ENCODE data around the gene AKAP13.

Gene AKAP13

DNA sequence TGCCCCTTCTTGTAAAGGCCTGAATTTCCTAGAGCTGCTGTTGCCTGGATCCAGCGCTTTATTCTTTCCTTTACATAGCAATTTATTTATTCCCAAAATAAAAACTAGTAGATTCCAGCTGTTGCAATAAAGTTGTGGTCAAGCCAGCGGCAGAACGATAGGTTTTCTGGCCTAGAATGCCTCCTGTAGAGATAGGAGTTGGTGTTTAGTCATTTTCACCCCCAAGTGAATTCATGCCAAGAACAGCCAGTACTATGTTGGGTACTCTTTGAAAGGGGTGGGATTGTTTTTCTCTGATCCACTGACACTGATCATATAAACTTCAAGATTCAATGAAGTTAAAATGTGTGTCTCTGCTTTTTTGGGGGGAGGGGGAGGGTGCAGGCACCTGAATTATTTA lies 344.6 kb downstream of the AKAP13 start:
- Histone ChIP-seq H3K4me2 (ENCODE audit: low read length) (no peak overlapping the region), H3K27me3 (ENCODE audit: control insufficient read depth, insufficient read depth, low read length) (no peaks in the 10 kb centered on the region), H3K9ac (no peak overlapping the region), H3K4me1 (no peaks in the 10 kb centered on the region), H3K9me3 (ENCODE audit: control insufficient read depth, low read length) (no peaks in the 10 kb centered on the region), H3K4me3 (ENCODE audit: low read depth, low read length) (no peak overlapping the region), H3K27ac (no peak overlapping the region), H2AFZ (no peak overlapping the region), H3K79me2 (no peaks in the 10 kb centered on the region), H3K36me3 (ENCODE audit: control insufficient read depth, insufficient read depth, low read length) (no peaks in the 10 kb centered on the region)
- TF ChIP-seq, protein P1, sequence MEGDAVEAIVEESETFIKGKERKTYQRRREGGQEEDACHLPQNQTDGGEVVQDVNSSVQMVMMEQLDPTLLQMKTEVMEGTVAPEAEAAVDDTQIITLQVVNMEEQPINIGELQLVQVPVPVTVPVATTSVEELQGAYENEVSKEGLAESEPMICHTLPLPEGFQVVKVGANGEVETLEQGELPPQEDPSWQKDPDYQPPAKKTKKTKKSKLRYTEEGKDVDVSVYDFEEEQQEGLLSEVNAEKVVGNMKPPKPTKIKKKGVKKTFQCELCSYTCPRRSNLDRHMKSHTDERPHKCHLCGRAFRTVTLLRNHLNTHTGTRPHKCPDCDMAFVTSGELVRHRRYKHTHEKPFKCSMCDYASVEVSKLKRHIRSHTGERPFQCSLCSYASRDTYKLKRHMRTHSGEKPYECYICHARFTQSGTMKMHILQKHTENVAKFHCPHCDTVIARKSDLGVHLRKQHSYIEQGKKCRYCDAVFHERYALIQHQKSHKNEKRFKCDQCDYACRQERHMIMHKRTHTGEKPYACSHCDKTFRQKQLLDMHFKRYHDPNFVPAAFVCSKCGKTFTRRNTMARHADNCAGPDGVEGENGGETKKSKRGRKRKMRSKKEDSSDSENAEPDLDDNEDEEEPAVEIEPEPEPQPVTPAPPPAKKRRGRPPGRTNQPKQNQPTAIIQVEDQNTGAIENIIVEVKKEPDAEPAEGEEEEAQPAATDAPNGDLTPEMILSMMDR (IDR thresholded peaks at IDR 0.05), result no peak

DNA sequence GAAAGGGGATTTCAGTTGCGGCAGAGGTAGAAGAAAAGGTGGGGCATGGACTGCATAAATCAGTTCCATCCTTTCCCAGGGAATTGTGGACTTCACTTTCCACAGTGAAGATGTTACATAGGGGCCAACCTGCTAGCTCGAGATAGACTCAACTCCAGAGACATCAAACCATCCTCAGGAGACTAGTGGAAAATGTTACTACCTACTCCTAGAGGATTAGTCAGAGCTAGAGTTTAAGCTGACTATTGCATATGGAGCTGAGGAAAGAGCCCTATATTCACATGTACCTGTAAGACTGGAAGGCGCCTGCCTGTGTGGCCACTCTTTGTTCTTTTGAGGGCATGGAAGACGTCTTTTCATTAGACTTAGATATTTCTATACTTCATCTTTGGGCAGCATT lies 345.2 kb downstream of the AKAP13 start:
- no peak overlapping the region for H2AFZ ChIP-seq
- no peaks in the 10 kb centered on the region for H3K4me1 ChIP-seq
- no peaks in the 10 kb centered on the region for H3K36me3 ChIP-seq (ENCODE audit: control insufficient read depth, insufficient read depth, low read length)
- H3K4me3 ChIP-seq (ENCODE audit: low read depth, low read length), result no peak overlapping the region
- H3K4me2 ChIP-seq (ENCODE audit: low read length), result no peak overlapping the region
- H3K9ac ChIP-seq, result no peak overlapping the region
- H3K9me3 ChIP-seq (ENCODE audit: control insufficient read depth, low read length), result no peaks in the 10 kb centered on the region
- no peaks in the 10 kb centered on the region for H3K27me3 ChIP-seq (ENCODE audit: control insufficient read depth, insufficient read depth, low read length)
- TF ChIP-seq, protein P1 (IDR thresholded peaks at IDR 0.05), result no peak
- H3K79me2 ChIP-seq, result no peaks in the 10 kb centered on the region
- H3K27ac ChIP-seq, result no peak overlapping the region

DNA sequence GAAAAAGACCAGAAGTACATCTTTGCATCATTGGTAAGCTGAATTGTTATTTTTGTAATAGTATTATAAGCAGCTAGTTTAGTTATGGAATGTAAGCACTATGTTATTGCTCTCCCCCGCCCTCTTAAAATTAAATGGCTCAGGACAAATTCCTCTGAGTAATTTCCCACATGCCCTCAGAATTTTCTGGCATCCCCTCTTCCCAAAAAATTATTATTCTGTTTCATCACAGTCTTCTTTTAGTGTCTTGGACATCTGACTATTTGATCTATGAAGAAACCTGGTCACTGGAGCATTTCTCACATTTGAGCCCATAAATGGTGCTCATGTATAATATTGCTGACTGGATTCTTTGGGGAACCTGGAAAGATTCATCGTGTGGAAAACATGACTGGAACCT lies 346.1 kb downstream of the AKAP13 start:
- H3K9ac ChIP-seq, result no peak overlapping the region

DNA sequence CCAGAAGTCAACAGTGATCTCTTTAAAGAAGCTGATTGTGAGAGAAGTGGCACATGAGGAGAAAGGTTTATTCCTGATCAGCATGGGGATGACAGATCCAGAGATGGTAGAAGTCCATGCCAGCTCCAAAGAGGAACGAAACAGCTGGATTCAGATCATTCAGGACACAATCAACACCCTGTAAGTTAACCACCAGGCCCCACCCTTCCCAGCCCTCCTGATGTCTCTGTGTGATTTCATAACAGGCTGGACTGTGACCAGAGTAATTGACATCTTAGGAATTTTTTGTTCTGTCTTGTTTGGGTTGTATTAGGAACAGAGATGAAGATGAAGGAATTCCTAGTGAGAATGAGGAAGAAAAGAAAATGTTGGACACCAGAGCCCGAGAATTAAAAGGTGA lies 346.7 kb downstream of the AKAP13 start:
- Histone ChIP-seq H3K36me3 (ENCODE audit: control insufficient read depth, insufficient read depth, low read length) (no peaks in the 10 kb centered on the region), H3K4me1 (no peaks in the 10 kb centered on the region), H3K27ac (peak overlapping the region; percentile 29), H3K9me3 (ENCODE audit: control insufficient read depth, low read length) (no peaks in the 10 kb centered on the region), H3K4me3 (ENCODE audit: low read depth, low read length) (no peak overlapping the region), H3K9ac (no peak overlapping the region), H3K79me2 (no peaks in the 10 kb centered on the region), H2AFZ (no peak overlapping the region), H3K4me2 (ENCODE audit: low read length) (no peak overlapping the region), H3K27me3 (ENCODE audit: control insufficient read depth, insufficient read depth, low read length) (no peaks in the 10 kb centered on the region)
- TF ChIP-seq, protein P1 (IDR thresholded peaks at IDR 0.05), result no peak

More for the DNA sequence above, 346.1 kb downstream of the AKAP13 start:
- H3K79me2 ChIP-seq, result no peaks in the 10 kb centered on the region
- H3K4me2 ChIP-seq (ENCODE audit: low read length), result no peak overlapping the region
- no peaks in the 10 kb centered on the region for H3K27me3 ChIP-seq (ENCODE audit: control insufficient read depth, insufficient read depth, low read length)
- no peak overlapping the region for H2AFZ ChIP-seq
- H3K9me3 ChIP-seq (ENCODE audit: control insufficient read depth, low read length), result no peaks in the 10 kb centered on the region
- H3K36me3 ChIP-seq (ENCODE audit: control insufficient read depth, insufficient read depth, low read length), result no peaks in the 10 kb centered on the region
- H3K4me1 ChIP-seq, result no peaks in the 10 kb centered on the region
- TF ChIP-seq, protein P1 (IDR thresholded peaks at IDR 0.05), result no peak
- H3K27ac ChIP-seq, result peak overlapping the region; percentile 29
- no peak overlapping the region for H3K4me3 ChIP-seq (ENCODE audit: low read depth, low read length)

DNA sequence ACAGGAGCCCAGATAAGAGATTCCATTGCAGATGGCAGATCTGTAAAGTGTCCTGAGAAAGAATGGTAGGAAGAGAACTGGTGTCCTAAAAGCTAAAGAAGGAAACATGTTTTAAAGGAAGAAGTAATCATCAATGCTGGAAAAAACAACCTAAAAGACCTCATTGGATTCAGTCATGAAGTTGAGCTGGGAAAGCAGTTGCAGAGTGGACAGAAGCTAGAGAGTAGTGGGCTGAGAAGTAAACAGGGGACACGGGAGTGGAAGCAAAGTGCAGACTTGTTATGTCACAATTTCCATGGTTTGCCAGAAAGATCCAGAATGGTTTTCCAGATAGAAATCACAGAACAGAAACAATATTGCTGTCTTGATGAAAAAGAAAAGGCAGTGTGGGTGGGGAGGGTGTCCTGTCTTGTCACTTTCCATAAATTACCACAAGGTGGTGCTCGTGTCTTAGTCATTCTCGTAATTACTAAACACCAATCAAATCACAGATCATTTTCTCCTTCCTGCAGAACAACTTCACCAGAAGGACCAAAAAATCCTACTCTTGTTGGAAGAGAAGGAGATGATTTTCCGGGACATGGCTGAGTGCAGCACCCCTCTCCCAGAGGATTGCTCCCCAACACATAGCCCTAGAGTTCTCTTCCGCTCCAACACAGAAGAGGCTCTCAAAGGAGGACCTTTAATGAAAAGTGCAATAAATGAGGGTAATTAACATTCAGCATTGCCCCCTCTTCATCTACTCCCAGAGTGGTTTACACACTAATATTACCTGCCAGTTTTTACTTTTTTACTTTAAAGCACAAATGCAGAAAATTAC lies 349.8 kb downstream of the AKAP13 start:
- Histone ChIP-seq H2AFZ (no peak overlapping the region), H3K4me2 (ENCODE audit: low read length) (no peak overlapping the region), H3K4me1 (no peaks in the 10 kb centered on the region), H3K36me3 (ENCODE audit: control insufficient read depth, insufficient read depth, low read length) (no peaks in the 10 kb centered on the region), H3K9me3 (ENCODE audit: control insufficient read depth, low read length) (peaks cover 4% of the 10 kb centered on the region), H3K79me2 (no peaks in the 10 kb centered on the region), H3K9ac (no peak overlapping the region), H3K27ac (no peak overlapping the region), H3K27me3 (ENCODE audit: control insufficient read depth, insufficient read depth, low read length) (no peaks in the 10 kb centered on the region), H3K4me3 (ENCODE audit: low read depth, low read length) (no peak overlapping the region)
- TF ChIP-seq, protein P1 (IDR thresholded peaks at IDR 0.05), result peak; percentile 51

Measured in parathyroid adenoma (tissue), 2 donors.